NCI-H2227 (cell line): ENCODE results near the gene DHDH.

Experiments
- DNase-seq: peaks from one replicate; lab custom pipeline; 2025; ENCODE audit not compliant: unreplicated experiment; lab: John Stamatoyannopoulos, UW

The DHDH gene

DNA sequence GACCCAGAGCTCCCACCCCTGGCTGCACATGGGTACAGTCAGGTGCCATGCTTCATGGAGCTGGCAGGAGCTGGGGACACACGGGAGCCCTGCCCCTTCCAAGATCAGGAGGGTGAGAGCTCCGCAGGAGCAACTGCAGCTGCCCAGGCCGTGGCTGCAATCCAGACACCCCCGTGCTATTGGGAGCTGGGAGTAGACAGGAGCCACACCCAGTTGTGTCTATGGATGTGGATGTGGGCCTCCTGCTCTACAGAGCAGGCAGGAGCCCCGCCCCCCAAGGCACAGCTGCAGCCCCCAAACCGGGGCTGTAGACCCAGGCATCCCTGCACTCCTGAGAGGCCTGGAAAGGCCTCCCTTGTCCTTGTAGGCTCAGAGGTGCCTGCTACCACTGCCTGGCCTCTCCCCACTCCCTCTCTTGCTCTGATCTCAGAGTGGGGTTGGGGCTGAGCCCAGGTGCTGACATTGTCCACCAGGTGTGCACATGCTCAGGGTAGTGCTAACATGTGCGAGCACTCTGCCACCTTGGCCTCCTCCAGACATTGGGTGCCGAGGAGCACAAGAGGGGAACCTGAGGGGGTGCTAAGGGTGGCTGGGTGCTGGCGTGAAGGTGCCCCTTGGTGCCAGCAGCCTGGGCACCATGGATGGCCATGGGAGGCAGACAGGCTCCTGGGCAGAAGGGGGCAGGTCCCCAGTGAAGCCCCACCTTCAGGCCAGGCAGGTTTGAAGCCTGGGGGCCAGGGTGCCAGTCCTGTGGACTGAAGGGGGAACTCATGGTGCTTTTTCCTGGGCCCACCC, 13.2 kb downstream of the DHDH start:
- DNase-seq, result no peak

DNA sequence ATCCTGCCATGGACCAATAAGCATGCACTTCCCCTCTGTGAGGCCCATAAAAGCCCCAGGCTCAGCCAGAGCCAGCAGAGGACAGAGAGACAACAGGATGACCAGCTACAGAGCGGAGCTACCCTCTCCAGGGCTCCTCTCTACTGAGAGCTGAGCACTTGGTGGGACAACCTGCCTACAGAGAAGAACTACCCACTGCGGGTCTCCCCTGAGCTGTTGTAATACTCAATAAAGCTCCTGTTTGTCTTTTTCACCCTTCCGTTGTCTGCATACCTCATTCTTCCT, 13.7 kb downstream of the DHDH start:
- DNase-seq, result no peak

DNA sequence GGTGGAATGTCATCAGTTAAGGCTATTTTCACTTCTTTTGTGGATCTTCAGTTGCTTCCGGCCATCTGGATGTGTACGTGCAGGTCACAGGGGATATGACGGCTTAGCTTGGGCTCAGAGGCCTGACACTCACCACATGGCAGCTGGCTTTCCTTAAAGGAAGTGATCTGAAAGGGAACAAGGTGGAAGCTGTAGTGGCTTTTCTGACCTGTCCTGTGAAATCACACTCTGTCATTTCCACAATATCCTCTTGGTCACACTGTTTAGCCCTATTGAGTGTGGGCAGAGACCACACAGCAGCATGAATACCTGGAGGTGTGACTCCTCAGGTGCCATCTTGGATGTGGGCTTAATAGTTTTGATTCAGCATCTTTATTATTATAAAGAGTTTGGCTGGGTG, 16.7 kb downstream of the DHDH start:
- DNase-seq, result no peak

DNA sequence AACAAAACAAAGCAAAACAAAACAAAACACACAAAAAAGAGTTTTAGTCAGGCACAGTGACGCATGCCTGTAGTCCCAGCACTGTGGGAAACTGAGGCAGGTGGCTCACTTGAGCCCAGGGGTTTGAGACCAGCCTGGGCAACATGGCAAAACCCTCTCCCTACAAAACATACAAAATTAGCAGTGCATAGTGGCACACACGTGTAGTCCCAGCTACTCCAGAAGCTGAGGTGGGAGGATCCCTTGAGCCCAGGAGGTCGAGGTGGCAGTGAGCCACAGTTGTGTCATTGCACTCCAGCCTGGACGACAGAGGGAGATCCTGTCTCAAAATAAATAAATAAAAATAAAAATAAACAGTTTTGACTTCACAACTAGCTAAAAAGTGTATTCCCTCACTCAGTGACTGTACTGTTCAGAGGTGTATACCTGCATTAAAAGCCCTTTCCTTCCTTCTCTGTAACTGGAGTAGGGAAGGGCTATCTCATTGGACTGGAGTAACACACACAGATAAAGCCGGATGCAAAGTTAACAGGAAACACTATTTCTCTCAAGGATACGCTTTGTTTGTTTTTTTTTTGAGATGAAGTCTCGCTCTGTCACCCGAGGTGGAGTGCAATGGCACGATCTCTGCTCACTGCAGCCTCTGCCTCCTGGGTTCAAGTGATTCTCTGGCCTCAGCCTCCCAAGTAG, 17.5 kb downstream of the DHDH start:
- DNase-seq, result no peak

DNA sequence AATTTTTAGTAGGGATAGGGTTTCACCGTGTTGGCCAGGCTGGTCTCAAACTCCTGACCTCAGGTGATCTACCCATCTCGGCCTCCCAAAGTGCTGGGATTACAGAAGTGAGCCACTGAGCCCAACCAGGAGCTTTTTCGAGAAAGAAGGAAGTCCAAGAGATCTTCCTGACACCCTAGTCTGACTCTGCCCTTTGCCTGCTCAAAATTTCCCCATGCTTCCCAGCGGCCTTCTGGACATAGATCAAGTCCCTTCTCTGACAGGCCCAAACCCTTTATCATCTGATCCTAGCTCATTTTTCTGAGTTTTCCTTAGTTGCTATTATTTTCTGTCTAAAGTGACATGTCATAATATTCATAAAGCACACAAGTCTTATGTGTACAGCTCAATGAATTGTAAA, 19.6 kb downstream of the DHDH start:
- no peak for DNase-seq

DNA sequence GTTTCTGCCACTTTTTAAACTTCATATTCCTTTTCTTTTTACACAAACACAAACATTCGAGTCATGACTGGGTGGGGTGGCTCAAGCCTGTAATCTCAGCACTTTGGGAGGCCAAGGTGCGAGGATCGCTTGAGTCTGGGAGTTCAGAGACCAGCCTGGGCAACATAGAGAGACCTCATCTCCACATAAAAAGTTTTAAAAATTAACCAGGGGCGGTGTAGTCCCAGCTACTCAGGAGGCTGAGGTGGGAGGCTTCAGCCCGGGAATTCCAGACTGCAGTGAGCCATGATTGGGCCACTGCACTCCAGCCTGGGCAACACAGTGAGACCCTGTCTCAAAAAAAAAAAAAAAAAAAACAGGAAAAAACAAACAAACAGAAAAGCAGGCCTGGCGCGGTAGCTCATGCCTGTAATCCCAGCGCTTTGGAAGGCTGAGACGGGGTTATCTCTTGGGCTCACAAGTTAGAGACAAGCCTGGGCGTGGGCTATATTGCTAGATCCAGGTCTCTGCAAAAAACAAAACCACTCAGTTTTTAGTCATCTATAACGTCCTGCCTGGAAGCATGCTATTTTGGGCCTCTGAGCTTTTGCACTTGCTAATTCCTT, 20.6 kb downstream of the DHDH start:
- DNase-seq, result no peak

DNA sequence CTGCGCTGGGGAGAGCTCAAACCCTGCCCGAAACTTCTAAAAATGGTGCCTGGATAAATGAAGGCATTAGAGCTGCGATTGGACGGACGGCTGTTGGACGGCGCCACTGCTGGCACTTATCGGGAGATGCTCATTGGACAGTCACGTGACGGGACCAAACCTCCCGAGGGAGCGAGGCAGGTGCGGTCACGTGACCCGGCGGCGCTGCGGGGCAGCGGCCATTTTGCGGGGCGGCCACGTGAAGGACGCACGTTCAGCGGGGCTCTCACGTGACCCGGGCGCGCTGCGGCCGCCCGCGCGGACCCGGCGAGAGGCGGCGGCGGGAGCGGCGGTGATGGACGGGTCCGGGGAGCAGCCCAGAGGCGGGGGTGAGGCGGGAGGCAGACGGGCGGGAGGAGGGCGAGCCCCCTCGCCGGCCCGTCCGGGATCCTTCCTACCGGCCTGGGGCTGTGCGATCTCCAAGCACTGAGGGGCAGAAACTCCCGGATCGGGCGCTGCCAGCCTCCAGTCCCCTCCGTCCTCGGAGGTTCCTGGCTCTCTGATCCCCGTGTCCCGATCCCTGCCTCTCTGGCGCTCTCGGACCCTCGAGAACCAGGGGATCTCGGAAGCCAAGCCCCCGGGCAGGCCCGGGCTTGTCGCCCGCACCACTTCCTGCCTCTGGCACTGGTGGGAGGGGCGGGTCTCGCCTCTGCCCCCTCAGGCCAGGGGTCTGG, 21.3 kb downstream of the DHDH start, which contains the start of gene BAX:
TSS of gene BAX (plus strand) at position 281 of the 713 bp plus-strand sequence. CDS start at position 335, 54 bp downstream.
- DNase-seq, result peak; percentile 98

DNA sequence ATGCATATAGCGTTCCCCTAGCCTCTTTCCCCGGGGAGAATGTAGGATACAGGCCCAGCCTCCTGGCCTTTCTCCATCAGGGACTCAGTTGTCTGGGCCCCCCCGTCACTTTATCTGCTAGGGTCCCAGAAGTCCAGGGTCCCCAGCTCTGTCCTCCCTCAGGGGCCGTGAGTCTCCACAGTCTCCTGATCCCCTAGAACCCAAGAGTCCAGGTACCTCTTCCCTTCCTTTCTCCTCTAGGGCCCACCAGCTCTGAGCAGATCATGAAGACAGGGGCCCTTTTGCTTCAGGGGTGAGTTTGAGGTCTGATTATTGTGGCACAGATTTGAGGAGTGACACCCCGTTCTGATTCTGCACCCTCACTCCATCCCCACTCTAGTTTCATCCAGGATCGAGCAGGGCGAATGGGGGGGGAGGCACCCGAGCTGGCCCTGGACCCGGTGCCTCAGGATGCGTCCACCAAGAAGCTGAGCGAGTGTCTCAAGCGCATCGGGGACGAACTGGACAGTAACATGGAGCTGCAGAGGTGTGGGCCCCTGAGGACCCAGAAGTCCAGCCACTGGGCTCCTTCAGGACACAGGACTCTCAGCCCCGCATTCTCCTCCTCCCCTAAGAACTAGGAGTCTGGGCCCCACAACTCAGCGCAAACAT, 21.9 kb downstream of the DHDH start:
- no peak for DNase-seq

DNA sequence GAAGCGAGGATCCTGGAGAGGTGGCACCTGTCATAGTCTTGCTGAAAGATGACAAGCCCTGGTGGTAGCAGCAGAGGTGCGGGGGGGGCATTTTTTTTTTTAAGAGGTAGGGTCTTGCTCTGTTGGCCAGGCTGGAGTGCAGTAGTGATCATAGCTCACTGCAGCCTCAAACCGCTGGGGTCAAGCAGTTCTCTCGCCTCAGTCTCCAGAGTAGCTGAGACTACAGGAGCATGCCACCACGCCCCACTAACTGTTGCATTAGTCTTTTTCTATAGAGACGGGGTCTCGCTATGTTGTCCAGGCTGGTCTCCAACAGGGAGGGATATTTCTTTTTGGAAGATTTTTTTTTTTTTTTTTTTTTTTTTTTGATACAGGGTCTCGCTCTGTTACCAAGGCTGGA, 24.5 kb downstream of the DHDH start:
- DNase-seq, result no peak

DNA sequence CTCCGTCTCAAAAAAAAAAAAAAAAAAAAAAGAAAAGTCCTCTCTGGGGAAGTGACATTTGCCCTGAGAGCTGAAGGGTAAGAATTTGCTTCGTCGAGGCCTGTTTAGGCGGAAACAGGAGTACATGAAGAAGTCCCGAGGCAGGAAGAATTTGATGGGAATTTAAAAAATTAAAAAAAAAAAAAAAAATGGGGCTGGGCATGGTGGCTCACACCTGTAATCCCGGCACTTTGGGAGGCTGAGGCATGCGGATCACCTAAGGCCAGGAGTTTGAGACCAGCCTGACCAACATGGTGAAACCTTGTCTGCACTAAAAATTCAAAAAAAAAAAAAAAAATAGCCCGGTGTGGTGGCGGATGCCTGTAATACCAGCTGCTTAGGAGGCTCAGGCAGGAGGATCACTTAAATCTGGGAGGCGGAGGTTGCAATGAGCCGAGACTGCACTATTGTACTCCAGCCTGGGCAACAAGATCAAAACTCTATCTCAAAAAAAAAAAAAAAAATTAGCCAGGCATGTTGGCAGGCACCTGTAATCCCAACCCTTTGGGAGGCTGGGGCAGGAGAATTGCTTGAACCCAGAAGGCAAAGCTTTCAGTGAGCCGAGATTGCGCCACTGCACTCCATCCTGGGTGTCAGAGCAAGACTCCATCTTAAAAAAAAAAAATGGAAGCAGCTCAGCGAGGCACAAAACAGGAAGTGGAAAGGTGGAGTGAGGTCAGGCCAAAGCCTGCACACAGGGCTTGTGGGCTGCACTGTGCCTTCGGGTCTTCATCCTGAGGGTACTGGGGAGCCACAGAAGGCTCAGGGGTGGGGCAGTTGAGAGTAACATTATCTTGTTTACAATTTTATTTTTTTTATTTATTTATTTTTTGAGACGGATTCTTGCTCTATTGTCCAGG, 26.1 kb downstream of the DHDH start:
- no peak for DNase-seq

DNA sequence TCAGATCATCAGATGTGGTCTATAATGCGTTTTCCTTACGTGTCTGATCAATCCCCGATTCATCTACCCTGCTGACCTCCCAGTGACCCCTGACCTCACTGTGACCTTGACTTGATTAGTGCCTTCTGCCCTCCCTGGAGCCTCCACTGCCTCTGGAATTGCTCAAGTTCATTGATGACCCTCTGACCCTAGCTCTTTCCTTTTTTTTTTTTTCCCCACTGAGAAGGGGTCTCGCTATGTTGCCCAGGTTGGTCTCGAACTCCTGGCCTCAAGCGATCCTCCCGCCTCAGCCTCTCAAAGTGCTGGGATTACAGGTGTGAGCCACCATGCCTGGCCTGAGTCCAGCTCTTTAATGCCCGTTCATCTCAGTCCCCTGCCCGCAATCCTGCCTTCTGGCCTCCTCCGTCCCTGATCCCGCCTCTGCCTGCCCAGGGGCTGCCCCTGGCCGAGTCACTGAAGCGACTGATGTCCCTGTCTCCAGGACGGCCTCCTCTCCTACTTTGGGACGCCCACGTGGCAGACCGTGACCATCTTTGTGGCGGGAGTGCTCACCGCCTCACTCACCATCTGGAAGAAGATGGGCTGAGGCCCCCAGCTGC, 27.7 kb downstream of the DHDH start:
- DNase-seq, result no peak

DNA sequence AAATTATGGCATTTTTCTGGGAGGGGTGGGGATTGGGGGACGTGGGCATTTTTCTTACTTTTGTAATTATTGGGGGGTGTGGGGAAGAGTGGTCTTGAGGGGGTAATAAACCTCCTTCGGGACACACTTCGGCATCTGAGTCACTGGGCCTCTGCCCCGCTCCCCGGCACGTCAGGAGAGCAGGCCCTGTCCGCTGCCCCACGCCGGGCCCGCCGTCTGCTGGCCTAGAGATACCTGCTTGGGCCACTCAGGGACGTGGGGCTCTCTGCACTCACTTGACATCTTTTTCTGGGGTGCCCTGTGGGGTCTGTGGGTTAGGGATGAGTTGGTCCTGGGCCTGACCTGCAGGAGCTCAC, 28.2 kb downstream of the DHDH start:
- DNase-seq, result no peak

DNA sequence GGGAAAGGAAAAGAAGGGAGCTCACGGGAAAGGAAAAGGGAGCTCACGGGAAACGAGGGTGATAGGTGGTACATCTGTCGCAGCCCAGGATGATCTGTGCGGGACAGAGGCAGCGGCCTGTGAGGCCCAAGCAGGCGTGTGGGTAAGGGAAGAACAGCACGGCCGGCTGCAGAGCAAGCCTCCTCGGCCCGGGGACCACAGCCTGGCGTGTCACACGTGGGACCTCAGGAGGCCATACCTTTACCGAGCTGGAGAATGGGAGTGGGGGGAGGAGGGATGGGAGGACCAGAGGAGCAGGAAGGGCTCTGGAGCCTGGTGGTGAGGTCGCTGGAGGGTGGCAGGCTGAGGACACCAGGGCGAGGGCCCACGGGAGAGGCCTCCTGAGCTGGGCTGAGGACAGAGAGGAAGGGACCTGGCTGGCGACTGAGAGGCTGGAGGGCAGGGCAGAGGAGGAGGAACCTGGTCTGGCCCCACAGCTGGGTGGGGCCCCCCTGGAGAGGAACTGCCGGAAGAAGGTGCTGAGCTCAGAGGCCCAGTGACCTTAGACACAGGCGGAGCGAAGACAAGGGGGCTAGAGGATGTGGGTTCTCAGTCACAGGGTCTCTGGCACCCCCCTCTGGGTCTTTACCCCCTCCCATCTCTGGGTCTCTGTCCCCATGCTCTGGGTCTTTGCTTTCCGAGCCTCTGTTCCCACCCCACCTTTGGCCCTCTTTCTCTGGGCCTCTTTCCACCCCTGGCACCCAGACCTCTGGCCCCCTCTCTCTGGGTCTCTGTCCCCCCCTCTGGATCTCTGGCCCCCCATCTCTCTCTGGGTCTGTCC, 28.7 kb downstream of the DHDH start:
- DNase-seq, result no peak

DNA sequence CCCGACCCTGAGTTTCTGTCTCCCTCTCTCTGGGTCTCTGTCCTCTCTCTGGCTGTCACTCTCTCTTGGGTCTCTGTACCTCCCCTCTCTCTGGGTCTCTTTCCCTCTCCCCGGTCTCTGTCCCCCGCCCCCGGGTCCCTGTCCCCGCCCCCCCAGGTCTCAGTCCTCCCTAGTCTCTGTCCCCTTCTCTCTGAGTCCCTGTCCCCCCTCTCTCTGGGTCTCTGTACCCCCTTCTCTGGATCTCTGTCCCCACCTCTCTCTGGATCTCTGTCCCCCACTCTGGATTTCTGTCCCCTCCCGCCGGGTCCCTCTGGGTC, 29.3 kb downstream of the DHDH start:
- no peak for DNase-seq

DNA sequence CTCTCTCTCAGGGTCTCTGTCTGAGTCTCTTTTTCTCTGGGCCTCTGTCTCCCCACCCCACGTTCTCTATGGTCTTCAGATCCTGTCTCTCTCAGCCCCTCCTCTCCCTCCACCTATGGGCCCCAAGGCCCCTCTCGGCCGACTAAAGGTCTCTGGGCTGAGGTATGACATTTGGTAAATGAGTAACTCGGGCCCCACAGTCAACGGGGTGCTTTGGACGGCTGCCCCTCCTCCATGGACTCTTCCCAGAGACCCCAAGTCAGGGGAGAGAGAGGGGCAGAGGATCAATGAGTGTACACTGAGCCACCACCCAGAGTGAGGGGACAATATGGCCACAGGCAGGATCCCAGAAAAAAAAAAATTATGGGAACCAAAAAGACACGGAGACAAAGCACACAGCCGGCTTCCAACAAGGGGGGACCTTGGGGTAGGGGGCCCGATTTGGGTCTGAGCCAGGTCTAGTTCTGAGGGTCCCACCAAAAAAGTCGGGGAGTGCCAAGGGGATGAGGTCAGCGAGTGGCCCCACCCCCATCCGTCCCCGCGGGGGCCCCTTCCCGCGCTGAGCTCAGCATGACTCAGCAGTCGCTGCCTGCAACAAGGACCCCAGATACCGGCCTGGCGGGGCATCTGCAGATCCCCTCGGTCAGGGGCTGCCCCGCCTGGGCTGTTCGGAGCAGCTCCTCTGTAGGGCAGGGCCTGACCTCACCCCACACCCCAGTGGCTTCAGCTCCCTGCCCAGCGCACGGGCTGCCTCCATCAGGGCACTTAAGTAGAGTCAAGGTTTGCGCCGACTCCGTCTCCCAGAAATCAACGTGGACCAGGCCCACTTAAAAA, 30.1 kb downstream of the DHDH start:
- no peak for DNase-seq

DNA sequence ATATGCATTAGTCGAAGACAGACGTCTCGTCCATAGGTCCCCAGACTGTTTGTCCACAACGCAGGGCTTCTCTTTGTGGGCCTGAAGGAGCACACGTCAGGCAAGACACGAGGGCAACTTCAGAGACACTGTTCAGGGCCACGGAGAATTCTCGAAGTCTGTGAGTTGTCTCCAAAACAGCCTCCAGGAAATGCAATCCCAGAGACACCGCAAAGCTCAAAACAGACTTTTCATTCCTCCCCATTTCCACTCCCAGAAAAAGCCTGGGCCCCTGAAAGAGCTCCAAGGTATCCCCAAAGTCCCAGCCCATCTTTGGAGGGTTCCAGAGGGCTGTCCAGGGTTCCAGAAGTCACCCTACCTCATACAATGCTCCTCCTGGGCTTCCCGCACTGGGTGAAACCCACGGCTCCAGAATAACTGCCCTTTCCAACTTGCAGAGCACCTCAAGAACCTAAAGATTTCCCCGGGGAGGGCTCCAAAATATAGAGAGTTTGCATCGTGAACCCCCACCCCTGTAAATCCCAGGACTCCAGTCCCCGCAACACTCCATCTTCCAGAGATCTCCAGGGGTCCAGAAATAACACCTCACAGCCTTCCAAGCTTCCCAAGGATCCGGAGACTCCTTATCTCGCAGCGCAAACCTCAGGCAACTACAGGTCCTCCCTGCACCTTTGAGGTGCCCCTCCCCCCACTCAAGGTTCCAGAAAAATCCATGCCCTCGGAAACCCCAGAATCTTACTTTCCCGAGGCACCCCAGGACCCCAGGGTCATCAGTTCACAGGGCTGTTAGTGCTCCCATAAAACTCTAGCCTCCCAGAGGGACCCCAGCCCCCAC, 30.9 kb downstream of the DHDH start:
- DNase-seq, result no peak

DNA sequence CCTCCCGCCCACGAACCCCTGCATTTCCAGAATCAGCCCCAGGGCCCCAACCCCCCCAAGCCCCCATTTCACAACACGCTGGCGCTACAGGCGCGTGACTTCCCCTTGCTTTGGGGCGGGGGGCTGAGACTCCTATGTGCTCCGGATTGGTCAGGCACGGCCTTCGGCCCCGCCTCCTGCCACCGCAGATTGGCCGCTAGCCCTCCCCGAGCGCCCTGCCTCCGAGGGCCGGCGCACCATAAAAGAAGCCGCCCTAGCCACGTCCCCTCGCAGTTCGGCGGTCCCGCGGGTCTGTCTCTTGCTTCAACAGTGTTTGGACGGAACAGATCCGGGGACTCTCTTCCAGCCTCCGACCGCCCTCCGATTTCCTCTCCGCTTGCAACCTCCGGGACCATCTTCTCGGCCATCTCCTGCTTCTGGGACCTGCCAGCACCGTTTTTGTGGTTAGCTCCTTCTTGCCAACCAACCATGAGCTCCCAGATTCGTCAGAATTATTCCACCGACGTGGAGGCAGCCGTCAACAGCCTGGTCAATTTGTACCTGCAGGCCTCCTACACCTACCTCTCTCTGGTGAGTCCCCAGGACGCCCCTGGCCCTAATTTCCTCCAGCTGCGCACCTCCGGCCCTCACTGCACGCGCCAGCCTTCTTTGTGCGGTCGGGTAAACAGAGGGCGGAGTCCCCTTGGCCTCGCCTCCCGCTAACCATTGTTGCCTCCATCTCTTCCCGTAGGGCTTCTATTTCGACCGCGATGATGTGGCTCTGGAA, 31.7 kb downstream of the DHDH start, which contains the start of gene FTL:
TSS of gene FTL (plus strand) at position 270 of the 766 bp plus-strand sequence. CDS start at position 469, 199 bp downstream.
- DNase-seq, result peak; percentile 93
